Calu3 (cell line): ENCODE results near the gene LRMDA. TPM values are rescaled to one million over a fixed set of nuclear protein-coding genes. Genes with fewer than 3 reads are reported as not detected.

Source experiments
- BruUV-seq: library from RNA; stranded (reverse); fragments of 400-500 nt; replicated peaks from 2 replicates; lab custom pipeline; 2021; lab: Mats Ljungman, UMichigan
- CTCF ChIA-PET: fragments of 300-600 bp; sonication (Branson Sonifier 250); formaldehyde crosslinking; loops from one replicate; lab custom pipeline; 2022; ENCODE audit warnings: antibody characterized with exemption; lab: Charles Lee
- DNase-seq: peaks from one replicate; pipeline ENCODE4 v3.0.0; 2022
- H3K27ac Mint-ChIP-seq: one replicate; pipeline ENCODE4 v1.8.0; 2022; ENCODE audit warnings: mixed read lengths; ENCODE audit not compliant: unreplicated experiment
- H3K27me3 Mint-ChIP-seq: one replicate; pipeline ENCODE4 v1.8.0; 2022; ENCODE audit warnings: mixed read lengths; ENCODE audit not compliant: unreplicated experiment
- H3K36me3 Mint-ChIP-seq: one replicate; pipeline ENCODE4 v1.8.0; 2022; ENCODE audit warnings: mild to moderate bottlenecking, moderate library complexity, mixed read lengths; ENCODE audit not compliant: insufficient read depth, unreplicated experiment
- H3K4me1 Mint-ChIP-seq: one replicate; pipeline ENCODE4 v1.8.0; 2022; ENCODE audit warnings: mild to moderate bottlenecking, low read depth, mixed read lengths; ENCODE audit not compliant: unreplicated experiment
- H3K4me3 Mint-ChIP-seq: one replicate; pipeline ENCODE4 v1.8.0; 2022; ENCODE audit warnings: mild to moderate bottlenecking, low read depth, moderate library complexity, mixed read lengths; ENCODE audit not compliant: unreplicated experiment
- H3K9me3 Mint-ChIP-seq: one replicate; pipeline ENCODE4 v1.8.0; 2022; ENCODE audit warnings: low read depth, mixed read lengths; ENCODE audit not compliant: unreplicated experiment
- CTCF ChIP-seq: fragments of 200-600 bp; IDR thresholded peaks from one replicate; pipeline ENCODE4 v1.8.0; 2022; ENCODE audit warnings: antibody characterized with exemption; ENCODE audit not compliant: unreplicated experiment
- intact Hi-C: fragments of 100-400 bp; cut with micrococcal nuclease; formaldehyde crosslinking; loops from one replicate; pipeline ENCODE4 v1.10.0; 2022; ENCODE audit not compliant: unreplicated experiment
- total RNA-seq: library from RNA; stranded (reverse); gene quantifications from 2 replicates; pipeline ENCODE4 v1.2.3, GENCODE V29; 2022

Gene LRMDA
- total RNA-seq, 1 experiment from 2014 or later = 7.6 TPM

GRCh38 chr10:75779276-75779675, 347.9 kb downstream of the LRMDA start:
- intact Hi-C loops = no loop called here
- H3K36me3 Mint-ChIP-seq = no peaks in the 10 kb centered on the region
- DNase-seq = no peak
- TF ChIP-seq CTCF = no peak
- no TSS peak for BruUV-seq
- no peaks in the 10 kb centered on the region for H3K9me3 Mint-ChIP-seq
- no peak overlapping the region for H3K27ac Mint-ChIP-seq
- no peak overlapping the region for H3K4me3 Mint-ChIP-seq
- H3K4me1 Mint-ChIP-seq = no peaks in the 10 kb centered on the region
- CTCF ChIA-PET = no interaction called here
- peaks cover 55% of the 10 kb centered on the region for H3K27me3 Mint-ChIP-seq

- no peaks in the 10 kb centered on the region for H3K36me3 Mint-ChIP-seq
- BruUV-seq = no TSS peak
- intact Hi-C loops = no loop called here
- H3K4me1 Mint-ChIP-seq = no peaks in the 10 kb centered on the region
- no peak overlapping the region for H3K27ac Mint-ChIP-seq
- no peaks in the 10 kb centered on the region for H3K9me3 Mint-ChIP-seq
- no peak for DNase-seq
- no peak overlapping the region for H3K4me3 Mint-ChIP-seq
- CTCF ChIA-PET = interaction anchor here (0.6 to 0.7 kb wide), 2 partner anchors 81 to 168 kb away, joined by 4 read pairs; no protein-coding TSS in a partner anchor
- H3K27me3 Mint-ChIP-seq = peaks cover 41% of the 10 kb centered on the region
- TF ChIP-seq CTCF = no peak
These were observed 351.2 kb downstream of the LRMDA start for GRCh38 chr10:75782463-75783248.

- CTCF ChIA-PET = interaction anchor here (1.8 kb wide), 2 partner anchors 13 to 25 kb away, joined by 7 to 8 read pairs; no protein-coding TSS in a partner anchor
- H3K27ac Mint-ChIP-seq = no peak overlapping the region
- H3K4me3 Mint-ChIP-seq = no peak overlapping the region
- no peaks in the 10 kb centered on the region for H3K27me3 Mint-ChIP-seq
- H3K4me1 Mint-ChIP-seq = peaks cover 19% of the 10 kb centered on the region
- no peak for TF ChIP-seq CTCF
- DNase-seq = no peak
- intact Hi-C loops = no loop called here
- H3K36me3 Mint-ChIP-seq = no peaks in the 10 kb centered on the region
- no peaks in the 10 kb centered on the region for H3K9me3 Mint-ChIP-seq
- no TSS peak for BruUV-seq
These were observed 357.2 kb downstream of the LRMDA start for GRCh38 chr10:75788394-75789205.

GRCh38 chr10:75793848-75794247, 362.4 kb downstream of the LRMDA start:
- Mint-ChIP-seq H3K4me3 (no peak overlapping the region), H3K4me1 (peaks cover 8% of the 10 kb centered on the region), H3K27me3 (no peaks in the 10 kb centered on the region), H3K36me3 (no peaks in the 10 kb centered on the region), H3K9me3 (no peaks in the 10 kb centered on the region), H3K27ac (no peak overlapping the region)
- no peak for DNase-seq
- BruUV-seq = no TSS peak
- TF ChIP-seq CTCF = no peak
- CTCF ChIA-PET = interaction anchor here (1.0 kb wide), 1 partner anchor 1214 kb away, joined by 3 read pairs; no protein-coding TSS in a partner anchor
- intact Hi-C loops = no loop called here
